Testis (tissue), 3 donors: ENCODE results near the gene HTR3D. TPM values are rescaled to one million over a fixed set of nuclear protein-coding genes. Genes with fewer than 3 reads are reported as not detected.
"Not testable (repeated sequence)": the region's sequence is repeated elsewhere in the genome, so short reads cannot be mapped to it uniquely, and the experiment has no call there.

ENCODE experiments used
- DNase-seq: peaks from one replicate; pipeline ENCODE4 v3.0.0-alpha.2; 2019
- H3K27ac ChIP-seq, 2 donors: fragments of 200-600 bp; sonication (generic); one replicate each; pipeline ENCODE4 v1.5.1; 2019
- H3K27me3 ChIP-seq: fragments of 200-600 bp; sonication (generic); one replicate; pipeline ENCODE4 v1.5.1; 2019
- H3K36me3 ChIP-seq: fragments of 200-600 bp; sonication (generic); one replicate; pipeline ENCODE4 v1.5.1; 2017; ENCODE audit warnings: low read depth; ENCODE audit errors: missing control alignments
- H3K4me1 ChIP-seq: fragments of 200-600 bp; sonication (generic); one replicate; pipeline ENCODE4 v1.5.1; 2019
- H3K4me3 ChIP-seq, 2 donors: fragments of 200-600 bp; sonication (generic); one replicate each; pipeline ENCODE4 v1.5.1; 2017 to 2019
- H3K9me3 ChIP-seq: fragments of 200-600 bp; sonication (generic); one replicate; pipeline ENCODE4 v1.5.1; 2017
- POLR2A ChIP-seq: fragments of 450-650 bp; IDR thresholded peaks from one replicate; pipeline ENCODE4 v1.6.1; 2017; ENCODE audit warnings: antibody characterized with exemption, mild to moderate bottlenecking, moderate library complexity
- WGBS, 2 donors: methylation state at CpG; one replicate each; pipeline ENCODE4 v1.1.5; 2018; 5-methylcytosine and 5-hydroxymethylcytosine counted together
- intact Hi-C: fragments of 100-400 bp; cut with DNase I; formaldehyde crosslinking; loops from one replicate; pipeline ENCODE4 v1.15.1; 2023; ENCODE audit warnings: low total_unique reads
- polyA plus RNA-seq: library from polyadenylated mRNA; stranded (reverse); fragments of 350-450 nt; fragmentation: Illumina TruSeq; extraction: RNeasy Lipid Tissue Mini Kit (QIAGEN cat#74804); gene quantifications from one replicate; pipeline ENCODE4 v1.2.3, GENCODE V29; 2014; ENCODE audit warnings: low read depth, low replicate concordance; ENCODE audit not compliant: insufficient read depth
- total RNA-seq, 2 donors: library from RNA; depleted of rRNA; stranded (reverse); fragments of >200 nt; gene quantifications; one replicate each; pipeline ENCODE4 v1.2.3, GENCODE V29; 2016
- TF ChIP-seq, protein P1 (sequence below), 3 experiments: fragments of 450-650 bp in 2 of 3; fragments of 200-600 bp in 1 of 3; sonication (generic) in 1 of 3; IDR thresholded peaks; one replicate each; pipeline ENCODE4 v1.5.1; 2016 to 2019; ENCODE audit warnings: antibody characterized with exemption in 3 of 3, mild to moderate bottlenecking in 2 of 3, moderate library complexity in 1 of 3

The HTR3D gene
- total and polyA plus RNA-seq, 3 donors from 2014 or later = not detected

DNA sequence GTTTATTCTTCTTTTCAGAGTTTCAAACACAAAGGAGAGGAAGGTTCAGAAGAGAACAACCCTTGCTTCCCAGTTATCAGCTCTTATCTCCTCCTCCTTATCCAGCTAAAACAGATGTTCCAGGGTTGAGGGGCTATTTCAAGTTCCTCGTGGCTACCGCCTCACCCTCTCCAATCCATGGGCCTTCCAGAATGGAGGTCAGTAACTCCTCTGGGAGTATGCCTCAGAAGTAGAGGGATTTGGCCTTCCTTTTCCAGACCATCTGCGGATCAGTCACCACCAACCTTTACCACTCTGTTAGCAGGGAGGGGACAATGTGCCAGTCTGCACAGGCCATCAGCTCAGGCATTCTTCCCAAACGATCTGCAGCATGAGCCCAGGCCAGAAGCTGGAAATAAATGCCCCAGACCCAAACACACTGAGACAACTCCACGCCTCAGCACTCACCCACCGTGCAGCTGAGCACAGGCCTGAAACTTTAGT, 36.1 kb downstream of the HTR3D start:
- 68 to 74% methylated on average over 6 of the region's 6 CpGs for WGBS, 2 donors
- intact Hi-C loops = no loop called here
- Histone ChIP-seq H3K4me1 (no peaks in the 10 kb centered on the region), H3K27me3 (no peaks in the 10 kb centered on the region), H3K9me3 (no peaks in the 10 kb centered on the region), H3K4me3 (no peak overlapping the region), H3K36me3 (no peaks in the 10 kb centered on the region), H3K27ac (no peak overlapping the region)
- no peak for DNase-seq
- TF ChIP-seq, protein P1, sequence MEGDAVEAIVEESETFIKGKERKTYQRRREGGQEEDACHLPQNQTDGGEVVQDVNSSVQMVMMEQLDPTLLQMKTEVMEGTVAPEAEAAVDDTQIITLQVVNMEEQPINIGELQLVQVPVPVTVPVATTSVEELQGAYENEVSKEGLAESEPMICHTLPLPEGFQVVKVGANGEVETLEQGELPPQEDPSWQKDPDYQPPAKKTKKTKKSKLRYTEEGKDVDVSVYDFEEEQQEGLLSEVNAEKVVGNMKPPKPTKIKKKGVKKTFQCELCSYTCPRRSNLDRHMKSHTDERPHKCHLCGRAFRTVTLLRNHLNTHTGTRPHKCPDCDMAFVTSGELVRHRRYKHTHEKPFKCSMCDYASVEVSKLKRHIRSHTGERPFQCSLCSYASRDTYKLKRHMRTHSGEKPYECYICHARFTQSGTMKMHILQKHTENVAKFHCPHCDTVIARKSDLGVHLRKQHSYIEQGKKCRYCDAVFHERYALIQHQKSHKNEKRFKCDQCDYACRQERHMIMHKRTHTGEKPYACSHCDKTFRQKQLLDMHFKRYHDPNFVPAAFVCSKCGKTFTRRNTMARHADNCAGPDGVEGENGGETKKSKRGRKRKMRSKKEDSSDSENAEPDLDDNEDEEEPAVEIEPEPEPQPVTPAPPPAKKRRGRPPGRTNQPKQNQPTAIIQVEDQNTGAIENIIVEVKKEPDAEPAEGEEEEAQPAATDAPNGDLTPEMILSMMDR (IDR thresholded peaks at IDR 0.05) = no peak

DNA sequence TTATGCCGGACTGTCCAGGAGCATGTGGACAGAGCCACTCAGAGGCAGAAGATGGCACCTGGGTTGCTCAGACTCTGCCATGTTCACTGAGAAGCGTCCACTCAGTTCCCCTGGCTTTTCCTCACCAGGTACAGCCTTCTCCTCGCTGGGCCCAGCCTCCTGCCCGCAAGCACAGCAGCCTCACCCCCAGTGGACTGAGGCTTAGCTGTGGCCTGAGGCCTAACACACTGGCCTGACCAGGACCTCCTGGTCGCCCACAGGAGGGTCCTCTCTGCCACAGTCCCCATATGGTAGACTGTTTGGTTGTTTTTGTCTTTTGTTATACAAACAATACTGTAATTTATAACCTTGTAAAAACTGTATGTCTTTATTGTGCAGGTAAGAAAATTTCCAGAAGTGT, 36.8 kb downstream of the HTR3D start:
- Histone ChIP-seq H3K36me3 (no peaks in the 10 kb centered on the region), H3K27me3 (no peaks in the 10 kb centered on the region), H3K4me3 (no peak overlapping the region), H3K27ac (no peak overlapping the region), H3K9me3 (no peaks in the 10 kb centered on the region), H3K4me1 (no peaks in the 10 kb centered on the region)
- 90 to 93% methylated on average over 5 of the region's 5 CpGs for WGBS, 2 donors
- TF ChIP-seq, protein P1 (IDR thresholded peaks at IDR 0.05) = no peak
- no peak for TF ChIP-seq POLR2A
- DNase-seq = no peak
- intact Hi-C loops = no loop called here

DNA sequence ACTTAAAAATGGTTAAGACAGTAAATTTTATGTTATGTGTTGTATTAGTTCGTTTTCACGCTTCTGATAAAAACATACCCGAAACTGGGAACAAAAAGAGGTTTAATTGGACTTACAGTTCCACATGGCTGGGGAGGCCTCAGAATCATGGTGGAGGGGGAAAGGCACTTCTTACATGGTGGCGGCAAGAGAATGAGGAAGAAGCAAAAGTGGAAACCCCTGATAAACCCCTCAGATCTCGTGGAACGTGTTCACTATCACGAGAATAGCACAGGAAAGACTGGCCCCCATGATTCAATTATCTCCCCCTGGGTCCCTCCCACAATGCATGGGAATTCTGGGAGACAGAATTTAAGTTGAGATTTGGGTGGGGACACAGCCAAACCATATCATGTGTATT, 39.6 kb downstream of the HTR3D start:
- WGBS, 2 donors = 93 to 98% methylated on average over 7 of the region's 7 CpGs
- intact Hi-C loops, H3K36me3 ChIP-seq, H3K27me3 ChIP-seq, H3K4me1 ChIP-seq, H3K9me3 ChIP-seq, H3K4me3 ChIP-seq, DNase-seq, H3K27ac ChIP-seq: not testable (repeated sequence)

DNA sequence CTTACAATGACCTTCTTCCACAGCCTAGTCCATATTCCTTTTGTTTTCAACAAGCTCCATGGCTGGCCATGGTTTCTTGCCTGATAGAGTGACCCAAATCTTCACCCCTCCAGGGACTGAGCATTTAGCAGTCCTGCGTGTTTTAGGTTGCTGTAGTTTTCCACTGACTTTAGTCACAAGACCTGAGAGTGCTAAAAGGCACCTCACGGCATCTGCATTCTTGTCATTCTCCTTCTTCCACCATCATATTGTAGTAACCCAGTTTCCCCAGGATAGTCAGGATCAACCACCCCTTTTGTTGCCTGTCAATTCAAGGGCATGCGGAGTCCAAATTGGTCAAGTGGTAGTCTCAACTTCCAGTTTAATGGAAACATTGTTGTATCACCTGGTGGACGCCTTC, 42.1 kb downstream of the HTR3D start:
- 71 to 80% methylated on average over 4 of the region's 4 CpGs for WGBS, 2 donors
- Histone ChIP-seq H3K4me3 (no peak overlapping the region), H3K27ac (no peak overlapping the region), H3K27me3 (no peaks in the 10 kb centered on the region), H3K36me3 (no peaks in the 10 kb centered on the region), H3K9me3 (no peaks in the 10 kb centered on the region), H3K4me1 (no peaks in the 10 kb centered on the region)
- TF ChIP-seq, protein P1 (IDR thresholded peaks at IDR 0.05) = no peak
- TF ChIP-seq POLR2A = no peak
- DNase-seq = no peak
- intact Hi-C loops = no loop called here

DNA sequence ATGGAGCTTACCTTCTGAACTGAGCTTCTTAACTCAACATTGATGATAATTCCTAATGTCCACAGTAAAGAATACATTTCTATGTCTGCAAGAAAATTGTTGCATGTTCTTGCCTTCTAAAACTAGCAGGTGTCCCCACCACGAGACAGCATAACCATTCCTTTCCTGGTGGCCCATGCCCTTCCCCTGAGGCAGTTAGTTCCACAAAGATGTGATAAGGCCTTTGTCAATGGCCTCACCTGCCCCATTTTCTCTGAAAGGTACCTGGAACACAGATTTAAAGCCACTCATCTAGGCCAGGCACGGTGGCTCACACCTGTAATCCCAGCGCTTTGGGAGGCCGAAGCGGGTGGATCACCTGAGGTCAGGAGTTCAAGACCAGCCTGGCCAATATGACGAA, 44.4 kb downstream of the HTR3D start:
- no peaks in the 10 kb centered on the region for H3K4me1 ChIP-seq
- no peak for TF ChIP-seq POLR2A
- H3K9me3 ChIP-seq = no peaks in the 10 kb centered on the region
- no peaks in the 10 kb centered on the region for H3K27me3 ChIP-seq
- H3K4me3 ChIP-seq = no peak overlapping the region
- intact Hi-C loops = no loop called here
- 77 to 95% methylated on average over 6 of the region's 6 CpGs for WGBS, 2 donors
- DNase-seq = no peak
- H3K27ac ChIP-seq = no peak overlapping the region
- no peaks in the 10 kb centered on the region for H3K36me3 ChIP-seq

DNA sequence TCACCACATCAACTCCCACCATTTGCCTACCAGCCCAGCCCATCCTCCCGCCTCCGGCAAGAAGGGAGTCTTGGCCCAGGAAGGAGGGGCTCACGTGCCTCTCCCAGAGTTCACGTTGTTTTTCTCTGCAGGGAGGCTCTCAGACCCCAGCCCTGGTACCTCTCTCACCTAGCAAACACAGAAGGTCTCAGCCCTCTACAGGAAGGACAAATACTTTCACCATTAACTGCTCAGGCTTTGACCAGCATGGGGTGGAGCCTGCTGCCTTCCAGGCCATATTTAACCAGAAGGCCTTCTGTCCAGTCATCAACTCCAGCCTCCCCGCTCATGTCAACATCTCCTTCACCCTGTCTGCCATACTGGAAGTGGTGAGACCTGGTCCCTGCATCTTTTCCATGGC, 46.3 kb downstream of the HTR3D start:
- 74 to 83% methylated on average over 5 of the region's 5 CpGs for WGBS, 2 donors
- Histone ChIP-seq H3K9me3 (no peaks in the 10 kb centered on the region), H3K27ac (no peak overlapping the region), H3K36me3 (no peaks in the 10 kb centered on the region), H3K4me3 (no peak overlapping the region), H3K4me1 (no peaks in the 10 kb centered on the region), H3K27me3 (no peaks in the 10 kb centered on the region)
- intact Hi-C loops = no loop called here
- TF ChIP-seq, protein P1 (IDR thresholded peaks at IDR 0.05) = no peak
- TF ChIP-seq POLR2A = no peak
- no peak for DNase-seq
